Body of pancreas (tissue), 4 donors: ENCODE measurements around the gene DNAJB6. TPM values are rescaled to one million over a fixed set of nuclear protein-coding genes. Genes with fewer than 3 reads are reported as not detected.

Experiments used
- ATAC-seq: fragments of 150-250 bp; one replicate; pipeline ENCODE4 v1.9.1; 2016
- DNase-seq, 4 donors: peaks; one replicate each; pipeline ENCODE4 v3.0.0-alpha.2; 2019
- H3K27ac ChIP-seq, 4 donors: fragments of 200-600 bp; sonication (generic); 1 replicate in 3 of 4; 2 replicates in 1 of 4; pipeline versions ENCODE4 v1.5.1 to v1.6.1; 2016 to 2019; ENCODE audit warnings: mild to moderate bottlenecking in 1 of 4, mixed read lengths in 1 of 4, moderate library complexity in 1 of 4
- H3K27me3 ChIP-seq, 2 donors: fragments of 200-600 bp; sonication (generic); one replicate each; pipeline ENCODE4 v1.6.0; 2016; ENCODE audit warnings: mild to moderate bottlenecking in 1 of 2
- H3K36me3 ChIP-seq, 2 donors: fragments of 200-600 bp; sonication (generic); replicated peaks in 1 of 2; 2 replicates each; pipeline ENCODE4 v1.5.1; 2016; ENCODE audit warnings: low read depth in 2 of 2; ENCODE audit not compliant: insufficient read depth in 1 of 2
- H3K4me1 ChIP-seq: fragments of 200-600 bp; sonication (generic); one replicate; pipeline ENCODE4 v1.6.0; 2016
- H3K4me3 ChIP-seq, 2 donors: fragments of 200-600 bp; sonication (generic); 1 replicate in 1 of 2; 2 replicates in 1 of 2; pipeline ENCODE4 v1.5.1; 2016 to 2019
- H3K9me3 ChIP-seq, 3 donors: fragments of 200-600 bp; sonication (generic); 1 replicate in 2 of 3; 2 replicates in 1 of 3; pipeline ENCODE4 v1.5.1; 2016
- POLR2A ChIP-seq, 3 donors: fragments of 450-650 bp; IDR thresholded peaks; one replicate each; pipeline ENCODE4 v1.6.1; 2016; ENCODE audit warnings: antibody characterized with exemption in 3 of 3, mild to moderate bottlenecking in 2 of 3
- WGBS, 2 donors: methylation state at CpG; one replicate each; pipeline ENCODE4 v1.1.5; 2017; 5-methylcytosine and 5-hydroxymethylcytosine counted together
- intact Hi-C: fragments of 100-400 bp; cut with DNase I; formaldehyde crosslinking; loops from one replicate; pipeline ENCODE4 v1.15.1; 2023
- total RNA-seq, 2 donors: library from RNA; depleted of rRNA; stranded (reverse); fragments of >200 nt; gene quantifications; one replicate each; pipeline ENCODE4 v1.1.0, GENCODE V29; 2016
- TF ChIP-seq, protein P1 (sequence below), 7 experiments: fragments of 450-650 bp in 4 of 7; fragments of 200-600 bp in 3 of 7; sonication (generic) in 3 of 7; IDR thresholded peaks; one replicate each; pipeline ENCODE4 v1.5.1; 2016 to 2019; ENCODE audit warnings: antibody characterized with exemption in 7 of 7

The DNAJB6 gene
- total RNA-seq, 2 donors from 2014 or later: 26.5 to 32.0 TPM

DNA sequence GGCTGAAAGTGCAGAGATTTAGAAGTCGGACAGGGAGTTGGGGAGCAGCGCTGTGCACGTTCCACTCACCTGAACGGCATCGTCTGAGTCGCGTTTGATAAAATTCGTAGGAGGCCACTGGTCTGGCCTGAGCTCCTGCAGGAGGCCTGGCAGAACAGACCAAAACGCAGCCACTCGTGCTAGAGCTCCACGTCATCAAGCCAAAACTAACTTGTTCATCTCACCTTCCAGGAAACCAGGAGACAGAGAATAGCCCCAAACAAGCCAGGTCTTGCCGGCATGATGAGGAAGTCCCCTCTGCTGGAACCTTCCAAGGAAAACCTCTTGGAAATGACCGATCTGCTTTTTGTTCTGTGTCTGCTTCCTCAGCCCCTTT lies 43.4 kb upstream of the DNAJB6 start:
- WGBS, 2 donors: 78 to 80% methylated on average over 13 of the region's 13 CpGs
- no peak overlapping the region for H3K27ac ChIP-seq
- intact Hi-C loops: no loop called here
- H3K36me3 ChIP-seq: no peaks in the 10 kb centered on the region
- no peaks in the 10 kb centered on the region for H3K9me3 ChIP-seq
- H3K4me1 ChIP-seq: no peaks in the 10 kb centered on the region
- H3K27me3 ChIP-seq: no peaks in the 10 kb centered on the region
- ATAC-seq (no peak), DNase-seq (no peak)
- H3K4me3 ChIP-seq: no peak overlapping the region
- TF ChIP-seq, protein P1, sequence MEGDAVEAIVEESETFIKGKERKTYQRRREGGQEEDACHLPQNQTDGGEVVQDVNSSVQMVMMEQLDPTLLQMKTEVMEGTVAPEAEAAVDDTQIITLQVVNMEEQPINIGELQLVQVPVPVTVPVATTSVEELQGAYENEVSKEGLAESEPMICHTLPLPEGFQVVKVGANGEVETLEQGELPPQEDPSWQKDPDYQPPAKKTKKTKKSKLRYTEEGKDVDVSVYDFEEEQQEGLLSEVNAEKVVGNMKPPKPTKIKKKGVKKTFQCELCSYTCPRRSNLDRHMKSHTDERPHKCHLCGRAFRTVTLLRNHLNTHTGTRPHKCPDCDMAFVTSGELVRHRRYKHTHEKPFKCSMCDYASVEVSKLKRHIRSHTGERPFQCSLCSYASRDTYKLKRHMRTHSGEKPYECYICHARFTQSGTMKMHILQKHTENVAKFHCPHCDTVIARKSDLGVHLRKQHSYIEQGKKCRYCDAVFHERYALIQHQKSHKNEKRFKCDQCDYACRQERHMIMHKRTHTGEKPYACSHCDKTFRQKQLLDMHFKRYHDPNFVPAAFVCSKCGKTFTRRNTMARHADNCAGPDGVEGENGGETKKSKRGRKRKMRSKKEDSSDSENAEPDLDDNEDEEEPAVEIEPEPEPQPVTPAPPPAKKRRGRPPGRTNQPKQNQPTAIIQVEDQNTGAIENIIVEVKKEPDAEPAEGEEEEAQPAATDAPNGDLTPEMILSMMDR (IDR thresholded peaks at IDR 0.05): no peak
- no peak for TF ChIP-seq POLR2A (IDR thresholded peaks at IDR 0.05)

DNA sequence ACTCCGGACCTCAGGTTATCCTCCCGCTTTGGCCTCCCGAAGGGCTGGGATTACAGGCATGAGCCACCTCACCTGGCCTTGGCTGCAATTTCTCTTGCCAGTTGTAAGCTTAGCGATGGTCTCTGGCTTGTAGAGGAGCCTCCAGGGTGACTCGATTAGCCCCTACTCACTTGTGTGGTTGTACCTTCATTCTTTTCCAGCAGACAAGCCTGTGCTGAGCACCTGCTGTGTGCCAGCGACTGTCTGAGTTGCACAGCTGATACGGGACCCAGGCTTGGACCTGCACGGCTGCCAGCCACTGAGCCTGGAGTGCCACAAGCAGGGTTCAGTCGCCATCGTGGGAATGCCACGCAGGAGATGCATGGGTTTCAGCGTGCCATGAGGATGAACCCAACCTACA lies 42.0 kb upstream of the DNAJB6 start:
- intact Hi-C loops: no loop called here
- TF ChIP-seq, protein P1 (IDR thresholded peaks at IDR 0.05): no peak
- TF ChIP-seq POLR2A (IDR thresholded peaks at IDR 0.05): no peak
- no peak overlapping the region for H3K4me3 ChIP-seq
- H3K27ac ChIP-seq: no peak overlapping the region
- H3K9me3 ChIP-seq: no peaks in the 10 kb centered on the region
- WGBS, 2 donors: 87 to 88% methylated on average over 12 of the region's 12 CpGs
- no peaks in the 10 kb centered on the region for H3K4me1 ChIP-seq
- no peaks in the 10 kb centered on the region for H3K36me3 ChIP-seq
- ATAC-seq (no peak), DNase-seq (no peak)
- H3K27me3 ChIP-seq: no peaks in the 10 kb centered on the region

- DNase-seq (no peak), ATAC-seq (no peak)
- WGBS, 2 donors: 62 to 80% methylated on average over 4 to 12 of the region's 12 CpGs
- Histone ChIP-seq H3K27ac (no peak overlapping the region), H3K4me1 (no peaks in the 10 kb centered on the region), H3K27me3 (no peaks in the 10 kb centered on the region), H3K4me3 (no peak overlapping the region), H3K36me3 (no peaks in the 10 kb centered on the region), H3K9me3 (no peaks in the 10 kb centered on the region)
- TF ChIP-seq, protein P1 (IDR thresholded peaks at IDR 0.05): no peak
- no peak for TF ChIP-seq POLR2A (IDR thresholded peaks at IDR 0.05)
- intact Hi-C loops: no loop called here
Observed at GRCh38 chr7:157295338-157295737, 41.5 kb upstream of the DNAJB6 start.

GRCh38 chr7:157297185-157297584 lies 39.6 kb upstream of the DNAJB6 start:
- Histone ChIP-seq H3K4me1 (no peaks in the 10 kb centered on the region), H3K27me3 (no peaks in the 10 kb centered on the region), H3K4me3 (no peak overlapping the region), H3K27ac (no peak overlapping the region), H3K36me3 (no peaks in the 10 kb centered on the region), H3K9me3 (no peaks in the 10 kb centered on the region)
- 56 to 61% methylated on average over 10 to 13 of the region's 13 CpGs for WGBS, 2 donors
- ATAC-seq (no peak), DNase-seq (no peak)
- intact Hi-C loops: no loop called here
- TF ChIP-seq, protein P1 (IDR thresholded peaks at IDR 0.05): no peak
- TF ChIP-seq POLR2A (IDR thresholded peaks at IDR 0.05): no peak

DNA sequence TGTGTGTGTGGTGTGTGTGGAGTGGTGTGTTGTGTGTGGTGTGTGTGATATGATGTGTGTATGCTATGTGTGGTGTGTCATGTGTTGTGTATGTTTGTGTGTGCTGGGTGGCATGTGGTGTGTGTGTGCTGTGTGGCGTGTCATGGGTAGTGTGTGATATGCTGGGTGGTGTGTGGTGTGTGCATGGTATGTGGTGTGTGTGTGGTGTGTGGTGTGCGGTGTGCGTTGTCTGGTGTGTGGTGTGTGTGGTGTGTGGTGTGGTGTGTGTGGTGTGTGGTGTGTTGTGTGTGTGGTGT lies 37.5 kb upstream of the DNAJB6 start:
- intact Hi-C loops: no loop called here
- TF ChIP-seq, protein P1 (IDR thresholded peaks at IDR 0.05): no peak
- no peak for TF ChIP-seq POLR2A (IDR thresholded peaks at IDR 0.05)

More for the DNA sequence above, 37.5 kb upstream of the DNAJB6 start:
- Histone ChIP-seq H3K9me3 (no peaks in the 10 kb centered on the region), H3K4me3 (no peak overlapping the region), H3K4me1 (no peaks in the 10 kb centered on the region), H3K36me3 (no peaks in the 10 kb centered on the region), H3K27ac (no peak overlapping the region), H3K27me3 (no peaks in the 10 kb centered on the region)
- DNase-seq (no peak), ATAC-seq (no peak)
- WGBS, 2 donors: 84 to 88% methylated on average over 3 of the region's 3 CpGs
